Measurements from ENCODE around the gene CSMD2.

DNA sequence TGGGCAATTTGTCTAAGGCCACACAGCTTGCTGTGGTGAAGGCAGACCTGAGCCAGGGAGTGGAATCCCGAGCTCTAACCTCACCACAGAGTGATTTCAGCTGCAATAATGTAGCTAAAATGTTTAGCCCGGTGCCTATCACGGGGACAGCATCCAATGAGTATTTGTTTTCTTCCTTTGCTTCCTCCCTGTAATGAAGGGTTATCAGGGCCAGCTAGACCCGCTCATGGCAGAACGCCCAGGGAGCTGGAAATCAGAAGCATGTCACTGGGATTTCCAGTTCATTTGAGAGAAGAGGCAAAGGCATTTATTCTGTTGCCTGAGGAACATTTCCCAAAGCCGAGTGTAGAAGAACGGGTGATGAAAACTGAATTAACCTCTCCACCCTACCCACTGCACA, 509.5 kb downstream of the CSMD2 start:
- TF ChIP-seq EP300 (IDR thresholded peaks at IDR 0.05; ENCODE audit: borderline replicate concordance) (no peak), YY1 (IDR thresholded peaks at IDR 0.05; ENCODE audit: low read depth) (no peak), TAF1 (IDR thresholded peaks at IDR 0.05; ENCODE audit: low read depth) (no peak), ZBTB7A (IDR thresholded peaks at IDR 0.05; ENCODE audit: low read depth) (no peak), RAD21 (IDR thresholded peaks at IDR 0.05; ENCODE audit: low read depth) (no peak), CEBPB (IDR thresholded peaks at IDR 0.05) (no peak), EGR1 (IDR thresholded peaks at IDR 0.05) (no peak), NFIC (IDR thresholded peaks at IDR 0.05) (no peak), TCF12 (IDR thresholded peaks at IDR 0.05; ENCODE audit: low read depth) (no peak), CREB1 (IDR thresholded peaks at IDR 0.05; ENCODE audit: low read depth) (no peak), FOXM1 (IDR thresholded peaks at IDR 0.05; ENCODE audit: borderline replicate concordance, low read depth) (no peak)
- TF ChIP-seq, protein P1, sequence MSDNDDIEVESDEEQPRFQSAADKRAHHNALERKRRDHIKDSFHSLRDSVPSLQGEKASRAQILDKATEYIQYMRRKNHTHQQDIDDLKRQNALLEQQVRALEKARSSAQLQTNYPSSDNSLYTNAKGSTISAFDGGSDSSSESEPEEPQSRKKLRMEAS (IDR thresholded peaks at IDR 0.05), result no peak
- TF ChIP-seq, protein P2, sequence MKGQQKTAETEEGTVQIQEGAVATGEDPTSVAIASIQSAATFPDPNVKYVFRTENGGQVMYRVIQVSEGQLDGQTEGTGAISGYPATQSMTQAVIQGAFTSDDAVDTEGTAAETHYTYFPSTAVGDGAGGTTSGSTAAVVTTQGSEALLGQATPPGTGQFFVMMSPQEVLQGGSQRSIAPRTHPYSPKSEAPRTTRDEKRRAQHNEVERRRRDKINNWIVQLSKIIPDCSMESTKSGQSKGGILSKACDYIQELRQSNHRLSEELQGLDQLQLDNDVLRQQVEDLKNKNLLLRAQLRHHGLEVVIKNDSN (IDR thresholded peaks at IDR 0.05), result no peak
- TF ChIP-seq, protein P3, sequence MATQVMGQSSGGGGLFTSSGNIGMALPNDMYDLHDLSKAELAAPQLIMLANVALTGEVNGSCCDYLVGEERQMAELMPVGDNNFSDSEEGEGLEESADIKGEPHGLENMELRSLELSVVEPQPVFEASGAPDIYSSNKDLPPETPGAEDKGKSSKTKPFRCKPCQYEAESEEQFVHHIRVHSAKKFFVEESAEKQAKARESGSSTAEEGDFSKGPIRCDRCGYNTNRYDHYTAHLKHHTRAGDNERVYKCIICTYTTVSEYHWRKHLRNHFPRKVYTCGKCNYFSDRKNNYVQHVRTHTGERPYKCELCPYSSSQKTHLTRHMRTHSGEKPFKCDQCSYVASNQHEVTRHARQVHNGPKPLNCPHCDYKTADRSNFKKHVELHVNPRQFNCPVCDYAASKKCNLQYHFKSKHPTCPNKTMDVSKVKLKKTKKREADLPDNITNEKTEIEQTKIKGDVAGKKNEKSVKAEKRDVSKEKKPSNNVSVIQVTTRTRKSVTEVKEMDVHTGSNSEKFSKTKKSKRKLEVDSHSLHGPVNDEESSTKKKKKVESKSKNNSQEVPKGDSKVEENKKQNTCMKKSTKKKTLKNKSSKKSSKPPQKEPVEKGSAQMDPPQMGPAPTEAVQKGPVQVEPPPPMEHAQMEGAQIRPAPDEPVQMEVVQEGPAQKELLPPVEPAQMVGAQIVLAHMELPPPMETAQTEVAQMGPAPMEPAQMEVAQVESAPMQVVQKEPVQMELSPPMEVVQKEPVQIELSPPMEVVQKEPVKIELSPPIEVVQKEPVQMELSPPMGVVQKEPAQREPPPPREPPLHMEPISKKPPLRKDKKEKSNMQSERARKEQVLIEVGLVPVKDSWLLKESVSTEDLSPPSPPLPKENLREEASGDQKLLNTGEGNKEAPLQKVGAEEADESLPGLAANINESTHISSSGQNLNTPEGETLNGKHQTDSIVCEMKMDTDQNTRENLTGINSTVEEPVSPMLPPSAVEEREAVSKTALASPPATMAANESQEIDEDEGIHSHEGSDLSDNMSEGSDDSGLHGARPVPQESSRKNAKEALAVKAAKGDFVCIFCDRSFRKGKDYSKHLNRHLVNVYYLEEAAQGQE (IDR thresholded peaks at IDR 0.05; ENCODE audit: low read depth), result no peak
